Esophagus squamous epithelium (tissue), 4 donors: ENCODE data around the gene FNBP1L.

Experiments
- CTCF ChIP-seq, 6 experiments: fragments of 450-650 bp in 4 of 6; fragments of 200-600 bp in 2 of 6; sonication (generic) in 2 of 6; IDR thresholded peaks; one replicate each; pipeline ENCODE4 v1.5.1; 2016 to 2019; ENCODE audit warnings: antibody characterized with exemption in 6 of 6, mild to moderate bottlenecking in 4 of 6, moderate library complexity in 4 of 6
- POLR2A ChIP-seq, 4 donors: fragments of 450-650 bp; IDR thresholded peaks; one replicate each; pipeline ENCODE4 v1.6.1; 2017; ENCODE audit warnings: antibody characterized with exemption in 4 of 4, mild to moderate bottlenecking in 4 of 4, moderate library complexity in 3 of 4

DNA sequence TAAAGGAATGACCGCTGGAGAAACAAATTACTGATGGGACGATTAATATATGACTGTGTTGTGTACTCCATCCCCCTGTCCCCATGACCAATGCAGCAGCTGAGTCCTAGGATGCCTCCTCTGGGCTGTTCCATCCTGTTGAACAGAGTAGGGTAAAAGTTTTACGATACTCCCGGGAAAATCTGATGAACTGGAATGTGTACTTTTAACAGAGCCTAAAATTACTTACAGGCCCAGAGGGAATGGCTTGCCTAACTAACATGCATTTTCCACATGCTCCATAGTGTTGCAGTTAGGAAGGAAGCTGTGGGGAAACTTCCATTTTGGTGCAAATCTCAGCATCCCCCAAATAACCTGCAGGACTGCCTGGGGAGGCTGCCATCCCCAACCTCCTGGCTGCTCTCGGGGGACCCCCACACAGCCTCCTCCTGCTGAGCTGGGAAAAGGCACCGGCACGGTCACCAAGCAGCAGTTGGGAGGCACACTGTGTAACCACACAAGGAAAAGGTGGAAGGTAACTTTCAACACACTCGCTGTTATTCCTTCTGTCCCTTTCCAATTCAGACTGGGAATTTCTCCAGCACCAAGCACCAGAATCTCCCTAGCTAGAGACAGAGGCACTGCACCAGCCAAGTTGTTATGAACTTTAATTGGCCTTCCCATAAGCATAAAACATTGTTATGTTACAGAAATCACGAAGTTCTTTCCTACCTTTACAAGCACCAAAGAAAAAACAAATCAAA is 136.5 kb downstream of the FNBP1L start:
- TF ChIP-seq CTCF (IDR thresholded peaks at IDR 0.05) = no peak
- TF ChIP-seq POLR2A (IDR thresholded peaks at IDR 0.05) = no peak
